GM06990 (cell line): ENCODE data around the gene SCAMP3.

Experiments used
- DNase-seq: peaks from one replicate; pipeline ENCODE4 v3.0.0-alpha.2; 2011; ENCODE audit not compliant: insufficient read length; ENCODE audit errors: extremely low read depth
- H3K27me3 ChIP-seq: replicated peaks from 2 replicates; pipeline ENCODE4 v1.6.0; 2011; ENCODE audit warnings: low read length; ENCODE audit not compliant: control insufficient read depth, insufficient read depth
- H3K36me3 ChIP-seq: 2 replicates; pipeline ENCODE4 v1.5.1; 2011; ENCODE audit warnings: low read length; ENCODE audit not compliant: control insufficient read depth, insufficient read depth
- H3K4me3 ChIP-seq: replicated peaks from 2 replicates; pipeline ENCODE4 v1.5.1; 2011; ENCODE audit warnings: low read depth, mild to moderate bottlenecking, control low read depth, low read length
- TF ChIP-seq, protein P1 (sequence below): IDR thresholded peaks from 2 replicates; pipeline ENCODE4 v1.5.1; 2011; ENCODE audit warnings: low read length, control low read depth, mild to moderate bottlenecking, inconsistent platforms; ENCODE audit not compliant: insufficient read depth, poor library complexity, severe bottlenecking

The SCAMP3 gene

DNA sequence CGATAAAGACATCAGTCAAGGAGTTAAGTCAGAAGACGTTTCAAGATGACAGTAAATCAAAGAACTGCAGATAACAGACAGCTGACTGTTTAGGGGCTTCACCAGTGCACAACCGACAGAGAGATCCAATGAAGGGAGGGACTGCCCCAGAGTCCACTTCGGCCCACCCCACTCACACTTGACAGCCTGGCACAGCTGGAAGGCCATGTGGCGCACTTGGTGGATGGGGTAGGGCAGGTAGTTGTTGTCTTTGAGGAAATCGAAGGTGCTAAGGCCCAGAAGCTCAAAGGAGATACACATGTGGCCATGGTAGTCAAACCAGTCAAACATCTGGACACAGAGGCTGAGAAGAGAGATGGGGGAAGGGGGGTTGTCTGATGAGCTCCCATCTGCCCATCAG is 4.4 kb upstream of the SCAMP3 start:
- no peak for DNase-seq
- TF ChIP-seq, protein P1, sequence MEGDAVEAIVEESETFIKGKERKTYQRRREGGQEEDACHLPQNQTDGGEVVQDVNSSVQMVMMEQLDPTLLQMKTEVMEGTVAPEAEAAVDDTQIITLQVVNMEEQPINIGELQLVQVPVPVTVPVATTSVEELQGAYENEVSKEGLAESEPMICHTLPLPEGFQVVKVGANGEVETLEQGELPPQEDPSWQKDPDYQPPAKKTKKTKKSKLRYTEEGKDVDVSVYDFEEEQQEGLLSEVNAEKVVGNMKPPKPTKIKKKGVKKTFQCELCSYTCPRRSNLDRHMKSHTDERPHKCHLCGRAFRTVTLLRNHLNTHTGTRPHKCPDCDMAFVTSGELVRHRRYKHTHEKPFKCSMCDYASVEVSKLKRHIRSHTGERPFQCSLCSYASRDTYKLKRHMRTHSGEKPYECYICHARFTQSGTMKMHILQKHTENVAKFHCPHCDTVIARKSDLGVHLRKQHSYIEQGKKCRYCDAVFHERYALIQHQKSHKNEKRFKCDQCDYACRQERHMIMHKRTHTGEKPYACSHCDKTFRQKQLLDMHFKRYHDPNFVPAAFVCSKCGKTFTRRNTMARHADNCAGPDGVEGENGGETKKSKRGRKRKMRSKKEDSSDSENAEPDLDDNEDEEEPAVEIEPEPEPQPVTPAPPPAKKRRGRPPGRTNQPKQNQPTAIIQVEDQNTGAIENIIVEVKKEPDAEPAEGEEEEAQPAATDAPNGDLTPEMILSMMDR, result no peak
- H3K4me3 ChIP-seq, result no peak overlapping the region
- H3K36me3 ChIP-seq, result peaks cover 37% of the 10 kb centered on the region
- no peaks in the 10 kb centered on the region for H3K27me3 ChIP-seq

DNA sequence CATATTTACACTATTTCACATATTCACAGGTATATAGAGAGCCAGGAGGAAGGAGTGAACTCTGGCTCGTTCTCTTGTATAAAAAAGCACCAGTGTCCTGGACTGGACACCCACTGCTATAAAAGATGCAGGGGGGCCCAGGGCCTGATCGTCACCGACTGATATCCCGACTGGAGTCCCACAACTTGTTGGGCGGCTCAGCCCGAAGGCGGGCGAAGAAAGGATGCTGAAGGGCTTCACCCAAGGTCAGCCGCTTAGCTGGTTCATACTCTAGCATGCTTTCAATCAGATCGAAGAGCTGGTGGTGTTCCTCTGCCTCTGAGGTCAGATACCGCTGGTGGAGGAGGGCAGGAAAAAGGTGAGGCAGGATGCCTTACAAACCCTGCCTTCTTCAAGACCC is 907 bp upstream of the SCAMP3 start:
- no peak overlapping the region for H3K4me3 ChIP-seq
- peaks cover 23% of the 10 kb centered on the region for H3K36me3 ChIP-seq
- TF ChIP-seq, protein P1, result no peak
- DNase-seq, result no peak
- H3K27me3 ChIP-seq, result no peaks in the 10 kb centered on the region

DNA sequence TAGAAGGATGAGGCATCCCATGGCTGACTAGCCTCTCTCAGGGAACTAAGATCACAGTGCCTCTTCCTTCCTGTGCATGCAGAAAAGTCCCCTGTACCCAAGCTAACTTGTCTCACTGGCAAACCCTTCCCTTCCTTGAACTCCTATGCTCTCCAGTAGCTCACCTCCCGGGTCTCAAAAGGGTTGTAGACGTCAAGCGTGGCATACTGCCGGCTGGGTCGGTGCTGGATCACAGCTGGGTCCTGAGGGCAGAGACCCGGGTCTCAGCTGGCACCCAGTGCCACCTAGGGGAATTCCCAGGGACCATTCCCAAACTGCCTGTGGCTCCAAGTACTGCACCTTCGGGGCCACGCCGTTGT is 688 bp downstream of the SCAMP3 start:
- TF ChIP-seq, protein P1, result no peak
- Histone ChIP-seq H3K27me3 (no peaks in the 10 kb centered on the region), H3K4me3 (peak overlapping the region; percentile 85), H3K36me3 (peaks cover 20% of the 10 kb centered on the region)
- DNase-seq, result no peak

DNA sequence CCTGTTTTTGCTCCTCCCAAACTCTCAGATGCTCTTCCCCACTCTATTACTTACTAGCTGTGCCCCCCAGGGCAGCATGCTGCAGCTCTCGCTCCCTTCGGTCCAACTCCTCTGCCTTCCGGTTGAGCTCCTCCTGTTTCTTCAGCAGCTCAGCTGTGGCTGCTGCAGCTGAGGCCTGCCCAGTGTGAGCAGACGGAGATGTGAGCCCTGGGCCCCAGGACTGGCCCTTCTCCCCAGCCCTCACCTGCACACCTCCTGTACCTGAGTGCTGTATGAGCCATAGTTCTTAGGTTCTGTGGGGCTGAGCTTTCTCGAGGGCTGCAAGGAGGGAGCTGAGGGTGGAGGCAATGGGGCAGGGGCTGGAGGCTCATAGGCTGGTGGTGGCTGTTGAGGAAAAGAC is 1.9 kb downstream of the SCAMP3 start:
- H3K36me3 ChIP-seq, result peaks cover 17% of the 10 kb centered on the region
- TF ChIP-seq, protein P1, result no peak
- no peak for DNase-seq
- H3K27me3 ChIP-seq, result no peaks in the 10 kb centered on the region
- no peak overlapping the region for H3K4me3 ChIP-seq

DNA sequence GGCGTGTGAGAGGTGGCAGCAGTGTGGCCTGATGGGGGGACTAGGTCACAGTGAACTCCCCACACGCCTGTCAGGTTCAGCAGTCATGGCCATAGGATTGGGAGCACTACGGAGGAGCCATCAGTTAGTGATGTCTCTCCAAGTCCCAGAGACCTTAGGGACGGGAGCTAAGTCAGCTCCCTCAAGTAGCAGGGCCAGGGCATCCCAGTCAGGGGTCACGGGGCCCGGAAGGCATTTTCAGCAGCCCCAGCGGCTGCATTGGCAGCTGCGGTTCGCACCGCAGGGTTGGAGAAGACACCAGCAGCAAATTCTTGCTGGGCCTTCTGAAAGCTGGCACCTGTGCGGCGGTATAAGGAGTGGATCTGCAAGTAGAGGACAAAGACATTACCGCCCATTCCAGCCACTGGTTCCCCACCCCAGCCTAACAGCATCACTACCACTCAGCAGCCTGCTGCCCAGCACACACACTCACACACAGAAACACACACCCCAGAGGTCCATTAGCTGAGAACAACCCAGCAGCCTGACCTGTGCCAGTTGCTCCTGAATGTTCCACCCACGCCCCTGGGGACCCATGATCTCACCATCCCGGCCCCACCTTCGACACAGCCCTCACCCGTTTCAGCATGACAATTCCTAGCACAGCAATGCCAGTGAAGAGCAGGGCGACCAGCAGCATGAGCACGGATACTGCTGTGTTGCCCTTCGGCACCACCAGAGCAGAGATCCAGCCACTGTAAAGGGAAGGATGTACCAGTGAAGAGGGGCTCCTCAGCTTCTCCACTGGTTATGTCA is 5.9 kb downstream of the SCAMP3 start:
- no peak overlapping the region for H3K4me3 ChIP-seq
- TF ChIP-seq, protein P1, result no peak
- peaks cover 7% of the 10 kb centered on the region for H3K36me3 ChIP-seq
- DNase-seq, result no peak
- no peaks in the 10 kb centered on the region for H3K27me3 ChIP-seq
